HCT116 (cell line): ENCODE measurements around the gene ACTR3C. TPM values are rescaled to one million over a fixed set of nuclear protein-coding genes. Genes with fewer than 3 reads are reported as not detected.

Experiments used
- ATAC-seq: fragments of 200-7000 bp; cut with Tn5 transposase; 2 replicates; pipeline ENCODE4 v1.9.1; 2020; ENCODE audit warnings: mild to moderate bottlenecking, moderate library complexity
- Bru-seq: library from RNA; stranded (reverse); fragments of 400-500 nt; gene quantifications from one replicate; lab custom pipeline; 2021; lab: Mats Ljungman, UMichigan
- BruChase-seq, 2 experiments: library from RNA; stranded (reverse); fragments of 400-500 nt; gene quantifications; one replicate each; lab custom pipeline; 2021; lab: Mats Ljungman, UMichigan
- BruUV-seq: library from RNA; stranded (reverse); fragments of 400-500 nt; replicated peaks from 2 replicates; lab custom pipeline; 2021; lab: Mats Ljungman, UMichigan
- CTCF ChIA-PET: fragments of 300-600 bp; sonication (Branson Sonifier 250); formaldehyde crosslinking; loops from one replicate; lab custom pipeline; 2021; ENCODE audit warnings: antibody characterized with exemption; lab: Charles Lee
- POLR2A ChIA-PET: fragments of 300-600, 350-600 bp; sonication (Branson Sonifier 250); formaldehyde crosslinking; loops from one replicate; lab custom pipeline; 2021; ENCODE audit warnings: antibody characterized with exemption; lab: Charles Lee
- RAD21 ChIA-PET, 2 experiments: fragments of 300-600 bp; sonication (Branson Sonifier 250); formaldehyde crosslinking; loops; one replicate each; lab custom pipeline; 2023; ENCODE audit warnings: low total read pairs in 2 of 2; ENCODE audit not compliant: uncharacterized antibody in 2 of 2, unreplicated experiment in 2 of 2, low non-redundant PET in 1 of 2; lab: Charles Lee
- DNase-seq: peaks from one replicate; pipeline ENCODE4 v3.0.0-alpha.2; 2010; ENCODE audit warnings: low read depth, low spot score
- H2AFZ ChIP-seq: fragments of 200-600 bp; shearing (Covaris generic), sonication (generic); 2 replicates; pipeline ENCODE4 v1.6.1; 2017; ENCODE audit warnings: low read depth, mixed run types, mixed read lengths, antibody characterized with exemption, low read length; ENCODE audit not compliant: poor library complexity, severe bottlenecking
- H3K27ac ChIP-seq: 2 replicates; pipeline ENCODE4 v1.5.1; 2012; ENCODE audit warnings: low read depth, low read length
- H3K27me3 ChIP-seq: fragments of 200-600 bp; sonication (generic); 2 replicates; pipeline ENCODE4 v1.6.1; 2016; ENCODE audit warnings: mixed run types, low read length, mixed read lengths; ENCODE audit not compliant: insufficient read depth
- H3K36me3 ChIP-seq, 2 experiments: fragments of 200-500 bp in 1 of 2; fragments of 200-600 bp in 1 of 2; sonication (Bioruptor generic) in 1 of 2; sonication (generic) in 1 of 2; 2 replicates each; pipeline versions ENCODE4 v1.5.1 to v1.6.1; 2014 to 2016; ENCODE audit warnings: low read length in 2 of 2, inconsistent platforms in 1 of 2, mixed read lengths in 1 of 2, mixed run types in 1 of 2; ENCODE audit not compliant: insufficient read depth in 2 of 2, control insufficient read depth in 1 of 2
- H3K4me1 ChIP-seq, 2 experiments: fragments of 200-600 bp in 1 of 2; sonication (generic) in 1 of 2; 2 replicates each; pipeline versions ENCODE4 v1.5.1 to v1.6.1; 2012 to 2017; ENCODE audit warnings: low read length in 2 of 2, inconsistent platforms in 1 of 2, mild to moderate bottlenecking in 1 of 2, mixed read lengths in 1 of 2, mixed run types in 1 of 2, moderate library complexity in 1 of 2; ENCODE audit not compliant: insufficient read depth in 2 of 2, control insufficient read depth in 1 of 2
- H3K4me2 ChIP-seq: fragments of 200-600 bp; sonication (generic); 2 replicates; pipeline ENCODE4 v1.6.1; 2017; ENCODE audit warnings: mixed run types, low read length, mixed read lengths
- H3K4me3 ChIP-seq, 2 experiments: fragments of 200-600 bp in 1 of 2; sonication (generic) in 1 of 2; replicated peaks in 1 of 2; 2 replicates each; pipeline ENCODE4 v1.5.1; 2011 to 2016; ENCODE audit warnings: low read length in 2 of 2, control low read depth in 1 of 2, low read depth in 1 of 2, mild to moderate bottlenecking in 1 of 2, mixed read lengths in 1 of 2, mixed run types in 1 of 2
- H3K79me2 ChIP-seq: fragments of 200-600 bp; sonication (generic); 2 replicates; pipeline ENCODE4 v1.6.1; 2017; ENCODE audit warnings: mild to moderate bottlenecking, mixed run types, low read length, moderate library complexity, mixed read lengths; ENCODE audit not compliant: insufficient read depth
- H3K9ac ChIP-seq: fragments of 200-600 bp; sonication (generic); 2 replicates; pipeline ENCODE4 v1.6.1; 2016; ENCODE audit warnings: low read length, mixed read lengths
- H3K9me2 ChIP-seq: fragments of 200-600 bp; sonication (generic), shearing (Covaris generic); 2 replicates; pipeline ENCODE4 v1.6.1; 2017; ENCODE audit warnings: mixed run types, mild to moderate bottlenecking, moderate library complexity; ENCODE audit not compliant: insufficient read depth
- H3K9me3 ChIP-seq, 2 experiments: fragments of 200-500 bp in 1 of 2; fragments of 200-600 bp in 1 of 2; sonication (Bioruptor generic) in 1 of 2; sonication (generic) in 1 of 2; 2 replicates each; pipeline ENCODE4 v1.6.1; 2014 to 2017; ENCODE audit warnings: low read length in 2 of 2, mixed read lengths in 2 of 2, inconsistent platforms in 1 of 2, low read depth in 1 of 2, mild to moderate bottlenecking in 1 of 2, mixed run types in 1 of 2, moderate library complexity in 1 of 2; ENCODE audit not compliant: control insufficient read depth in 1 of 2, insufficient read depth in 1 of 2
- H4K20me1 ChIP-seq: fragments of 200-600 bp; sonication (generic), shearing (Covaris generic); 2 replicates; pipeline ENCODE4 v1.6.1; 2017; ENCODE audit warnings: mixed run types, mild to moderate bottlenecking, moderate library complexity; ENCODE audit not compliant: insufficient read depth
- CBX3 ChIP-seq: IDR thresholded peaks from 2 replicates; pipeline ENCODE4 v1.6.1; 2012; ENCODE audit warnings: low read depth
- CEBPB ChIP-seq: IDR thresholded peaks from 2 replicates; pipeline ENCODE4 v1.6.1; 2012; ENCODE audit warnings: low read depth
- EGR1 ChIP-seq: IDR thresholded peaks from 2 replicates; pipeline ENCODE4 v1.6.1; 2012; ENCODE audit warnings: low read depth
- ELF1 ChIP-seq: IDR thresholded peaks from 2 replicates; pipeline ENCODE4 v1.6.1; 2012; ENCODE audit warnings: low read depth, borderline replicate concordance
- EZH2 ChIP-seq: fragments of 200-600 bp; sonication (generic); IDR thresholded peaks from 2 replicates; pipeline ENCODE4 v1.6.1; 2017; ENCODE audit warnings: antibody characterized with exemption, mixed run types
- EZH2phosphoT487 ChIP-seq: fragments of 200-600 bp; IDR thresholded peaks from 2 replicates; pipeline ENCODE4 v1.6.1; 2018; ENCODE audit warnings: antibody characterized with exemption, borderline replicate concordance
- JUND ChIP-seq: IDR thresholded peaks from 2 replicates; pipeline ENCODE4 v1.6.1; 2012
- POLR2A ChIP-seq: IDR thresholded peaks from 2 replicates; pipeline ENCODE4 v1.7.0; 2011; ENCODE audit warnings: borderline replicate concordance; ENCODE audit not compliant: insufficient read depth, insufficient read length; ENCODE audit errors: extremely low read depth
- POLR2AphosphoS5 ChIP-seq: IDR thresholded peaks from 2 replicates; pipeline ENCODE4 v1.6.1; 2011; ENCODE audit warnings: mild to moderate bottlenecking, low read depth, low read length, moderate library complexity
- RAD21 ChIP-seq: IDR thresholded peaks from 2 replicates; pipeline ENCODE4 v1.6.1; 2012; ENCODE audit warnings: low read depth, mild to moderate bottlenecking
- SIN3A ChIP-seq: IDR thresholded peaks from 2 replicates; pipeline ENCODE4 v1.6.1; 2012; ENCODE audit warnings: low read depth
- SP1 ChIP-seq: IDR thresholded peaks from 2 replicates; pipeline ENCODE4 v1.6.1; 2012; ENCODE audit warnings: low read depth
- TCF7L2 ChIP-seq: IDR thresholded peaks from 2 replicates; pipeline ENCODE4 v1.7.0; 2011; ENCODE audit warnings: borderline replicate concordance, inconsistent platforms; ENCODE audit not compliant: insufficient read depth, insufficient read length; ENCODE audit errors: extremely low read depth
- YY1 ChIP-seq: IDR thresholded peaks from 2 replicates; pipeline ENCODE4 v1.6.1; 2011; ENCODE audit warnings: low read length, low read depth, moderate library complexity, mild to moderate bottlenecking; ENCODE audit not compliant: insufficient replicate concordance; ENCODE audit errors: extremely low read depth
- ZBTB33 ChIP-seq: IDR thresholded peaks from 2 replicates; pipeline ENCODE4 v1.6.1; 2011; ENCODE audit warnings: mild to moderate bottlenecking, low read length, moderate library complexity; ENCODE audit not compliant: insufficient replicate concordance; ENCODE audit errors: extremely low read depth
- ZFX ChIP-seq: fragments of 450-650 bp; IDR thresholded peaks from 2 replicates; pipeline ENCODE4 v1.6.1; 2017
- ZNF274 ChIP-seq: fragments of 200-500 bp; sonication (Bioruptor generic); IDR thresholded peaks from 2 replicates; pipeline ENCODE4 v1.6.1; 2014; ENCODE audit warnings: mild to moderate bottlenecking, low read depth, low read length, inconsistent platforms
- intact Hi-C: fragments of 100-400 bp; cut with micrococcal nuclease; formaldehyde crosslinking; loops from 2 replicates; pipeline ENCODE4 v1.10.0; 2022
- long read RNA-seq: library from polyadenylated mRNA; unstranded; transcript quantifications from one replicate; pipeline ENCODE4 v2.0.0, GENCODE V29; 2021; ENCODE audit not compliant: unreplicated experiment
- polyA plus RNA-seq: library from polyadenylated mRNA; unstranded; fragments of >200 nt; gene quantifications from 2 replicates; pipeline ENCODE4 v1.2.1, GENCODE V29; 2012; ENCODE audit warnings: missing spikeins
- total RNA-seq: library from RNA; stranded (reverse); gene quantifications from one replicate; pipeline ENCODE4 v1.2.1, GENCODE V29; 2021; ENCODE audit not compliant: unreplicated experiment
- TF ChIP-seq, protein P1 (sequence below), 3 experiments: fragments of 200-600 bp in 1 of 3; sonication (generic) in 1 of 3; IDR thresholded peaks in 2 of 3; conservative IDR thresholded peaks in 1 of 3; 2 replicates each; pipeline ENCODE4 v1.5.1; 2012 to 2017; ENCODE audit warnings: low read depth in 2 of 3, low read length in 2 of 3, antibody characterized with exemption in 1 of 3, borderline replicate concordance in 1 of 3, control low read depth in 1 of 3, mild to moderate bottlenecking in 1 of 3, mixed read lengths in 1 of 3, mixed run types in 1 of 3, moderate library complexity in 1 of 3; ENCODE audit not compliant: insufficient read depth in 1 of 3
- TF ChIP-seq, protein P2 (sequence below): IDR thresholded peaks from 2 replicates; pipeline ENCODE4 v1.6.1; 2012

ACTR3C gene
- total RNA-seq (2.0 TPM), Bru-seq, nascent RNA (percentile 47 among the genes with signal in this experiment), BruChase-seq, experiment 1, labeled RNA remaining after a 6-hour chase (percentile 52 among the genes with signal in this experiment), BruChase-seq, experiment 2, labeled RNA remaining after a 2-hour chase (percentile 54 among the genes with signal in this experiment)
- 0.94 and 1.2 TPM in 2 replicates for polyA plus RNA-seq
- long read RNA-seq, partial matches to known transcripts = 0 of 4 reads
- long read RNA-seq, other reads (novel, unspliced or antisense) = 4 of 4 reads

- Histone ChIP-seq H3K79me2 (peaks cover 14% of the 10 kb centered on the region), H3K9ac (peak within 1 kb of the TSS; percentile 79), H3K4me3 (peak within 1 kb of the TSS; percentile 59 to 69), H3K9me2 (no peaks in the 10 kb centered on the region), H3K36me3 (peaks cover 0 to 3% of the 10 kb centered on the region in 2 experiments; a peak in 1 of 4 replicates), H3K4me1 (peaks cover 8 to 36% of the 10 kb centered on the region in 2 experiments; a peak in 3 of 4 replicates), H3K4me2 (peak within 1 kb of the TSS; percentile 76), H4K20me1 (no peaks in the 10 kb centered on the region), H3K27ac (peak within 1 kb of the TSS; percentile 90), H3K27me3 (no peaks in the 10 kb centered on the region), H2AFZ (no peak within 1 kb of the TSS), H3K9me3 (no peaks in the 10 kb centered on the region)
- TSS peak; percentile 85 for BruUV-seq
- TF ChIP-seq ZBTB33 = no peak
- no peak; the same call in 1 of the 2 replicates for TF ChIP-seq SP1
- peak; percentile 48; the same call in 1 of the 2 replicates for TF ChIP-seq EGR1
- no peak for TF ChIP-seq JUND
- TF ChIP-seq, protein P1, sequence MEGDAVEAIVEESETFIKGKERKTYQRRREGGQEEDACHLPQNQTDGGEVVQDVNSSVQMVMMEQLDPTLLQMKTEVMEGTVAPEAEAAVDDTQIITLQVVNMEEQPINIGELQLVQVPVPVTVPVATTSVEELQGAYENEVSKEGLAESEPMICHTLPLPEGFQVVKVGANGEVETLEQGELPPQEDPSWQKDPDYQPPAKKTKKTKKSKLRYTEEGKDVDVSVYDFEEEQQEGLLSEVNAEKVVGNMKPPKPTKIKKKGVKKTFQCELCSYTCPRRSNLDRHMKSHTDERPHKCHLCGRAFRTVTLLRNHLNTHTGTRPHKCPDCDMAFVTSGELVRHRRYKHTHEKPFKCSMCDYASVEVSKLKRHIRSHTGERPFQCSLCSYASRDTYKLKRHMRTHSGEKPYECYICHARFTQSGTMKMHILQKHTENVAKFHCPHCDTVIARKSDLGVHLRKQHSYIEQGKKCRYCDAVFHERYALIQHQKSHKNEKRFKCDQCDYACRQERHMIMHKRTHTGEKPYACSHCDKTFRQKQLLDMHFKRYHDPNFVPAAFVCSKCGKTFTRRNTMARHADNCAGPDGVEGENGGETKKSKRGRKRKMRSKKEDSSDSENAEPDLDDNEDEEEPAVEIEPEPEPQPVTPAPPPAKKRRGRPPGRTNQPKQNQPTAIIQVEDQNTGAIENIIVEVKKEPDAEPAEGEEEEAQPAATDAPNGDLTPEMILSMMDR (IDR thresholded peaks at IDR 0.05 in 2 of 3, conservative IDR thresholded peaks at IDR 0.05 in 1 of 3; ENCODE audit: borderline replicate concordance in 1 of 3, insufficient read depth in 1 of 3, low read depth in 2 of 3, low read length in 2 of 3) = no peak
- TF ChIP-seq CBX3 = no peak
- TF ChIP-seq, protein P2, sequence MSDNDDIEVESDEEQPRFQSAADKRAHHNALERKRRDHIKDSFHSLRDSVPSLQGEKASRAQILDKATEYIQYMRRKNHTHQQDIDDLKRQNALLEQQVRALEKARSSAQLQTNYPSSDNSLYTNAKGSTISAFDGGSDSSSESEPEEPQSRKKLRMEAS = peak; percentile 79
- TF ChIP-seq POLR2A = peak; percentile 70
- TF ChIP-seq ZNF274 = no peak
- TF ChIP-seq EZH2 = no peak
- TF ChIP-seq RAD21 = peak; percentile 29; the same call in 1 of the 2 replicates
- no peak for TF ChIP-seq CEBPB
- peak; percentile 46 for TF ChIP-seq SIN3A
- TF ChIP-seq POLR2AphosphoS5 = peak; percentile 49; the same call in 1 of the 2 replicates
- TF ChIP-seq ELF1 = no peak; the same call in 1 of the 2 replicates
- no peak for TF ChIP-seq YY1
- peak; percentile 34 for TF ChIP-seq TCF7L2
- peak; percentile 71 for TF ChIP-seq ZFX
- TF ChIP-seq EZH2phosphoT487 = no peak
- peak; percentile 71 for ATAC-seq
- ChIA-PET RAD21 (no interaction called here), CTCF (no interaction called here), POLR2A (no interaction called here)
- no peak for DNase-seq
- intact Hi-C loops = no loop called here
These were observed at the start of gene ACTR3C, which contains the start of gene LRRC61 for GRCh38 chr7:150322833-150323681. TSS of gene ACTR3C (minus strand) at chr7:150323545. CDS start at chr7:150295296, 28,249 bp downstream. TSS of gene LRRC61 (plus strand) at chr7:150323355. CDS start at chr7:150336862, 13,507 bp downstream.
